Keratinocyte (primary cell): ENCODE measurements around the gene HENMT1.

Experiments used
- EZH2 ChIP-seq: IDR thresholded peaks from one replicate; pipeline ENCODE4 v1.6.1; 2012; ENCODE audit warnings: inconsistent platforms, mild to moderate bottlenecking, low read length, moderate library complexity
- TF ChIP-seq, protein P1 (sequence below), 3 experiments: IDR thresholded peaks in 1 of 3; conservative IDR thresholded peaks in 1 of 3; optimal IDR thresholded peaks in 1 of 3; 2 replicates in 2 of 3; 3 replicates in 1 of 3; pipeline versions ENCODE3 to v1.5.1; 2011; ENCODE audit warnings: low read length in 3 of 3, mild to moderate bottlenecking in 3 of 3, moderate library complexity in 2 of 3, control low read depth in 1 of 3, inconsistent platforms in 1 of 3; ENCODE audit not compliant: insufficient read depth in 2 of 3; ENCODE audit errors: extremely low read depth in 1 of 3

DNA sequence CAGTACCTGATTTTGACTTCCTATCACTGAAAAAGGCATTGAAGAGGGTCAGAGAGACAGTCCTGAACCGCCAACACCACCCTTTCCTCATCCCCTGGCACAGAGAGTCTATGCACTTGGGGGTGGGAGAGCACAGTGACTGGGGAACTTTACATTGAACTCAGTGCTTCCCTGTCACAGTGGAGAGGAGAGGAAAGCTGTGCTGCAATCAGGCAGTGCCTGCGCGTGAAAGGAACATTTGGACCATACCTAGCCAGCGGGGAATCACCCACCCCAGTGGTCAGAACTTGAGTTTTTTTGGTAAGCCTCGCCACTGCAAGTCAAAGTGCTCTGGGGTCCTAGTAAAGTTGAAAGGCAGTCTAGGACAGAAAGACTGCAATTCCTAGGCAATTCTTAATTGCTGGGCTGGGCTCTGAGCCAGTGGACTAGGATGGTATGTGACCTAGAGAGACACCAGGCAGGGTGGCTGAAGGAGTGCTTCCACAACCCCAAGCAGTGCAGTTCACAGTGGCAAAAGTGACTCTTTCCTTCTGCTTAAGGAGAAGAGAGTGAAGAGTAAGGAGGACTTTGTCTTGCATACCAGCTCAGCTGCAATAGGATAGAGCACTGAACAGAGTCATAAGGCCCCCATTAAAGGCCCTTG is 9.4 kb upstream of the HENMT1 start:
- TF ChIP-seq, protein P1, sequence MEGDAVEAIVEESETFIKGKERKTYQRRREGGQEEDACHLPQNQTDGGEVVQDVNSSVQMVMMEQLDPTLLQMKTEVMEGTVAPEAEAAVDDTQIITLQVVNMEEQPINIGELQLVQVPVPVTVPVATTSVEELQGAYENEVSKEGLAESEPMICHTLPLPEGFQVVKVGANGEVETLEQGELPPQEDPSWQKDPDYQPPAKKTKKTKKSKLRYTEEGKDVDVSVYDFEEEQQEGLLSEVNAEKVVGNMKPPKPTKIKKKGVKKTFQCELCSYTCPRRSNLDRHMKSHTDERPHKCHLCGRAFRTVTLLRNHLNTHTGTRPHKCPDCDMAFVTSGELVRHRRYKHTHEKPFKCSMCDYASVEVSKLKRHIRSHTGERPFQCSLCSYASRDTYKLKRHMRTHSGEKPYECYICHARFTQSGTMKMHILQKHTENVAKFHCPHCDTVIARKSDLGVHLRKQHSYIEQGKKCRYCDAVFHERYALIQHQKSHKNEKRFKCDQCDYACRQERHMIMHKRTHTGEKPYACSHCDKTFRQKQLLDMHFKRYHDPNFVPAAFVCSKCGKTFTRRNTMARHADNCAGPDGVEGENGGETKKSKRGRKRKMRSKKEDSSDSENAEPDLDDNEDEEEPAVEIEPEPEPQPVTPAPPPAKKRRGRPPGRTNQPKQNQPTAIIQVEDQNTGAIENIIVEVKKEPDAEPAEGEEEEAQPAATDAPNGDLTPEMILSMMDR (optimal IDR thresholded peaks at IDR 0.05 in 1 of 3, IDR thresholded peaks at IDR 0.05 in 1 of 3, conservative IDR thresholded peaks at IDR 0.05 in 1 of 3; ENCODE audit: extremely low read depth in 1 of 3, insufficient read depth in 2 of 3, low read length in 3 of 3) = no peak
- TF ChIP-seq EZH2 = no peak
